Ishikawa (cell line): Measurements from ENCODE around the gene ADK.

Source experiments
- EP300 ChIP-seq: IDR thresholded peaks from 2 replicates; pipeline ENCODE4 v1.6.1; 2012; ENCODE audit warnings: borderline replicate concordance
- MAX ChIP-seq: IDR thresholded peaks from 2 replicates; pipeline ENCODE4 v1.6.1; 2012
- RAD21 ChIP-seq: IDR thresholded peaks from 2 replicates; pipeline ENCODE4 v1.6.1; 2012; ENCODE audit warnings: low read depth
- TAF1 ChIP-seq: IDR thresholded peaks from 2 replicates; pipeline ENCODE4 v1.6.1; 2012; ENCODE audit warnings: low read depth, mild to moderate bottlenecking
- TCF12 ChIP-seq: IDR thresholded peaks from 2 replicates; pipeline ENCODE4 v1.6.1; 2012; ENCODE audit warnings: low read depth
- USF1 ChIP-seq: IDR thresholded peaks from 2 replicates; pipeline ENCODE4 v1.6.1; 2012
- YY1 ChIP-seq: IDR thresholded peaks from 2 replicates; pipeline ENCODE4 v1.6.1; 2012; ENCODE audit warnings: low read depth
- TF ChIP-seq, protein P1 (sequence below): IDR thresholded peaks from 2 replicates; pipeline ENCODE4 v1.6.1; 2012; ENCODE audit warnings: low read depth, mild to moderate bottlenecking

GRCh38 chr10:74642901-74643595 lies 492.0 kb downstream of the ADK start:
- TF ChIP-seq TAF1 (no peak), YY1 (no peak), RAD21 (no peak), TCF12 (no peak), USF1 (no peak), EP300 (no peak), MAX (no peak)
- TF ChIP-seq, protein P1, sequence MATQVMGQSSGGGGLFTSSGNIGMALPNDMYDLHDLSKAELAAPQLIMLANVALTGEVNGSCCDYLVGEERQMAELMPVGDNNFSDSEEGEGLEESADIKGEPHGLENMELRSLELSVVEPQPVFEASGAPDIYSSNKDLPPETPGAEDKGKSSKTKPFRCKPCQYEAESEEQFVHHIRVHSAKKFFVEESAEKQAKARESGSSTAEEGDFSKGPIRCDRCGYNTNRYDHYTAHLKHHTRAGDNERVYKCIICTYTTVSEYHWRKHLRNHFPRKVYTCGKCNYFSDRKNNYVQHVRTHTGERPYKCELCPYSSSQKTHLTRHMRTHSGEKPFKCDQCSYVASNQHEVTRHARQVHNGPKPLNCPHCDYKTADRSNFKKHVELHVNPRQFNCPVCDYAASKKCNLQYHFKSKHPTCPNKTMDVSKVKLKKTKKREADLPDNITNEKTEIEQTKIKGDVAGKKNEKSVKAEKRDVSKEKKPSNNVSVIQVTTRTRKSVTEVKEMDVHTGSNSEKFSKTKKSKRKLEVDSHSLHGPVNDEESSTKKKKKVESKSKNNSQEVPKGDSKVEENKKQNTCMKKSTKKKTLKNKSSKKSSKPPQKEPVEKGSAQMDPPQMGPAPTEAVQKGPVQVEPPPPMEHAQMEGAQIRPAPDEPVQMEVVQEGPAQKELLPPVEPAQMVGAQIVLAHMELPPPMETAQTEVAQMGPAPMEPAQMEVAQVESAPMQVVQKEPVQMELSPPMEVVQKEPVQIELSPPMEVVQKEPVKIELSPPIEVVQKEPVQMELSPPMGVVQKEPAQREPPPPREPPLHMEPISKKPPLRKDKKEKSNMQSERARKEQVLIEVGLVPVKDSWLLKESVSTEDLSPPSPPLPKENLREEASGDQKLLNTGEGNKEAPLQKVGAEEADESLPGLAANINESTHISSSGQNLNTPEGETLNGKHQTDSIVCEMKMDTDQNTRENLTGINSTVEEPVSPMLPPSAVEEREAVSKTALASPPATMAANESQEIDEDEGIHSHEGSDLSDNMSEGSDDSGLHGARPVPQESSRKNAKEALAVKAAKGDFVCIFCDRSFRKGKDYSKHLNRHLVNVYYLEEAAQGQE: no peak
